Kidney (tissue), 14 donors: ENCODE data around the gene CERK. TPM values are rescaled to one million over a fixed set of nuclear protein-coding genes. Genes with fewer than 3 reads are reported as not detected.

ENCODE experiments used
- DNase-seq, 5 donors: peaks; one replicate each; pipeline ENCODE4 v3.0.0-alpha.2; 2013 to 2020
- FAIRE-seq: peaks from 2 replicates; lab custom pipeline; 2012; peaks lifted over from hg19 to GRCh38; lab: Jason Lieb, UNC
- H3K27ac ChIP-seq, 2 donors: one replicate each; pipeline ENCODE4 v1.7.0; 2013; ENCODE audit warnings: low read depth in 2 of 2, low read length in 2 of 2, inconsistent platforms in 1 of 2
- H3K27me3 ChIP-seq: one replicate; pipeline ENCODE4 v1.7.1; 2013; ENCODE audit warnings: low read length, inconsistent platforms; ENCODE audit not compliant: control insufficient read depth, insufficient read depth
- H3K36me3 ChIP-seq, 3 donors: one replicate each; pipeline versions ENCODE4 v1.7.0 to v1.7.1; 2013; ENCODE audit warnings: low read length in 3 of 3, control low read depth in 1 of 3, inconsistent platforms in 1 of 3; ENCODE audit not compliant: insufficient read depth in 3 of 3, control insufficient read depth in 2 of 3
- H3K4me1 ChIP-seq, 3 donors: one replicate each; pipeline versions ENCODE4 v1.7.0 to v1.7.1; 2013; ENCODE audit warnings: low read length in 3 of 3, inconsistent platforms in 1 of 3, low read depth in 1 of 3; ENCODE audit not compliant: control insufficient read depth in 2 of 3, insufficient read depth in 2 of 3
- H3K4me3 ChIP-seq, 3 donors: one replicate each; pipeline versions ENCODE4 v1.7.0 to v1.8.1; 2013; ENCODE audit warnings: low read length in 3 of 3, control low read depth in 1 of 3, inconsistent platforms in 1 of 3
- H3K9ac ChIP-seq, 3 donors: one replicate each; pipeline versions ENCODE4 v1.7.0 to v1.7.1; 2013; ENCODE audit warnings: low read length in 3 of 3, control low read depth in 1 of 3, inconsistent platforms in 1 of 3
- H3K9me3 ChIP-seq, 3 donors: one replicate each; pipeline versions ENCODE4 v1.7.0 to v1.7.1; 2013; ENCODE audit warnings: low read length in 3 of 3, control low read depth in 1 of 3, inconsistent platforms in 1 of 3; ENCODE audit not compliant: control insufficient read depth in 2 of 3, insufficient read depth in 1 of 3
- CTCF ChIP-seq: IDR thresholded peaks from 3 replicates; pipeline ENCODE4 v1.5.1; 2012; ENCODE audit warnings: mild to moderate bottlenecking, moderate library complexity, borderline replicate concordance; ENCODE audit not compliant: insufficient read depth; ENCODE audit errors: extremely low read depth
- intact Hi-C: fragments of 100-400 bp; cut with DNase I; formaldehyde crosslinking; loops from one replicate; pipeline ENCODE4 v1.11.1; 2022
- polyA plus RNA-seq: library from polyadenylated mRNA; stranded (reverse); fragments of 350-450 nt; fragmentation: Illumina TruSeq; extraction: RNeasy Lipid Tissue Mini Kit (QIAGEN cat#74804); gene quantifications from one replicate; pipeline ENCODE4 v1.2.3, GENCODE V29; 2014; ENCODE audit warnings: low read depth, low replicate concordance; ENCODE audit not compliant: insufficient read depth
- total RNA-seq: library from RNA; stranded (reverse); fragmentation: NEBNext Ultra II Directional; extraction: Animal tissue kit (Norgen Biotek cat#: 25700); gene quantifications from one replicate; pipeline ENCODE4 v1.2.1, GENCODE V29; 2021
- donor health status: control.
- donor health status: control.
- donor health status: control.
- donor health status: control.
- donor health status: control.
- donor health status: DM: yes; HTN: yes; CAD: no.
- donor health status: Normal renal cell carcinoma (clear cell type).

The CERK gene
- total and polyA plus RNA-seq, 2 donors from 2014 or later = 21.6 to 28.2 TPM

DNA sequence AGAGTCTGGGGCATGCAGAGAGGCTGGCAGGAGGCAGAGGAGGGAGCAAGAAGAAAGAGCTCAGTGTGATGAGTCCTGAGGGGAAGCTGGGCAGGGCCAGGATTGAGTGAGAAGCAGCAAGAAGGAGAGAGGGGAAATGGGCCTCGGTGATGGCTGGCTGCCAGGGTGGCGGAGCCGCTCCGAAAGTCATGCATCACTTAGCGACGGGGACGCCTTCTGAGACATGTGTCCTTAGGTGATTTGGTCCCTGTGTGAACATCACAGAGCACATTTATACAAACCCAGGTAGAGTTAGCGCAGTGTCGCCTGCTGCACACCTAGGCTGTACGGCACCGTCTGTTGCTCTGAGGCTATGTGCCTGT, 39.5 kb upstream of the CERK start:
- Histone ChIP-seq H3K27ac (no peak overlapping the region), H3K4me3 (no peak overlapping the region), H3K9me3 (no peaks in the 10 kb centered on the region), H3K4me1 (peaks cover 0 to 21% (median 3%) of the 10 kb centered on the region in 3 donors), H3K36me3 (no peaks in the 10 kb centered on the region), H3K9ac (no peak overlapping the region), H3K27me3 (no peaks in the 10 kb centered on the region)
- DNase-seq = peak in 4 of 5 donors; percentile 46 to 84 (median 66)
- no peak for TF ChIP-seq CTCF
- no peak for FAIRE-seq
- intact Hi-C loops = no loop called here

- TF ChIP-seq CTCF = no peak
- H3K36me3 ChIP-seq = no peaks in the 10 kb centered on the region
- H3K27ac ChIP-seq = no peak overlapping the region
- intact Hi-C loops = no loop called here
- no peak overlapping the region for H3K9ac ChIP-seq
- FAIRE-seq = no peak
- no peak overlapping the region for H3K4me3 ChIP-seq
- no peaks in the 10 kb centered on the region for H3K27me3 ChIP-seq
- DNase-seq = no peak
- H3K9me3 ChIP-seq = no peaks in the 10 kb centered on the region
- H3K4me1 ChIP-seq = peaks cover 0 to 21% (median 3%) of the 10 kb centered on the region in 3 donors
Measured at GRCh38 chr22:46776876-46777608, 39.0 kb upstream of the CERK start.

DNA sequence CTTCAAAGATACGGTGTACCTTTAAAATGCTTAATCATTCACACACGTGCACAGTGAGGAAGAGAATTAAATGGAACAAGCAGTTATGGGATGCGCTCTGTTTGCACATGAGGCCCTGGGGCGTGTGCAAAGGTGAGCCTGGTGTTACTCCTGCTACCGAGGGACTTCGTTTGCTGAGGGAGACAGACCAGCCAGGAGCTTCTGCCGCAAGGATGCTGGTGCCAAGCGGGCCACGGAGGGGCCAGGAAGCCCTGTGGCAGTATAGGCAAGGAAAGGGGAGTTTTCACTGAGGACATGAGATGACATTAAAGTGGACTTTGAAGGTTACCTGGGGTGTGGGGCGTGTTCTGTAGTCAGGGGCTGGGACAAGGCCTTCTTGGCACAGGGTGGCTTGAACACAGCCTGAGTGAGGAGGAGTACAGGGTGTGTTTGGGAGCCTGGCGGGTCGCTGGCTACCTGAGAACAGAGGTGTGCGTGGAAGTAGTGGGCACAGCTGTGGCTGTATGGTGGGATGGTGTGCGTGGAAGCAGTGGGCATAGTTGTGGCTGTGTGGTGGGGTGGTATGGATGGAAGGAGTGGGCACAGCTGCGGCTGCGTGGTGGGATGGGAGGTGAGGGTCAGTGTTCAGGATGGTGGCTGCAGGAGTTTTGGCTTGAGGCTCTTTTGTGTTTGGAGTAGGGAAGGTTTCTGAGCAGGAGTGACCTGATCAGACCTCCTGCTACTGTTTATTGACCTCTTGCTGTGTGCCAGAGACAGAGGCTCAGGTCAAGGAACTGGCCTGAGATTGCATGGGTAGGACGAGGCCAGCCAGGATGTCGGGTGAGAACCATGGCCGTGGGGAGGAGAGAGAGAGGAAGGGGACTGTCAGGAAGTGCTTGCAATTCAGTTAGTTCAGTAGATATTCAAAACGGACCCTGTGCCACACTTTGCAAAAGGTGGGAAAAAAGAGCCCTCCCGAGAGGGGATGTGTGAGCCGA, 38.1 kb upstream of the CERK start:
- no peaks in the 10 kb centered on the region for H3K36me3 ChIP-seq
- TF ChIP-seq CTCF = no peak
- H3K9ac ChIP-seq = peak overlapping the region in 1 of 3 donors; percentile 15
- DNase-seq = peak in 1 of 5 donors; percentile 64
- H3K4me3 ChIP-seq = no peak overlapping the region
- no peaks in the 10 kb centered on the region for H3K9me3 ChIP-seq
- no peak for FAIRE-seq
- intact Hi-C loops = no loop called here
- peaks cover 0 to 21% (median 3%) of the 10 kb centered on the region in 3 donors for H3K4me1 ChIP-seq
- H3K27ac ChIP-seq = no peak overlapping the region
- no peaks in the 10 kb centered on the region for H3K27me3 ChIP-seq
